Measurements from ENCODE around the gene EMILIN3.

DNA sequence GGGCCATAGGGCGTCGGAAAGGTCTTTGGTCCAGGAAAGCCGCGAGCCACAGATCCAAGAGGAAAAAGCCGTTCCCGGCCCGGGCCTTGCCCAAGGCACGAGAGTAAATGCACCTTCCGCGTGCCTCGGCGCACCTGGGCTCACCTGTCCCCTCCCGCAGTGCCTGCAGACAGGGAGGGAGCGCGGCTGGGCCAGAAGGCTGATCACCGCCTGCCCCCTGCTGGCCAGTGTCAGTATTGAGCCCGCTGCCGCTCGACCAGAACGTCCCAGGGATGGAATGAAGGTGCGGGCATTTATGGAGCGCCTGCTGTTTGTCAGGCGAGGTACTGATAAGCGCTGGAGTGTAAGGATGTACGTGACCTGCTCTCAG is 26.7 kb downstream of the EMILIN3 start:
- TF ChIP-seq, protein P1, sequence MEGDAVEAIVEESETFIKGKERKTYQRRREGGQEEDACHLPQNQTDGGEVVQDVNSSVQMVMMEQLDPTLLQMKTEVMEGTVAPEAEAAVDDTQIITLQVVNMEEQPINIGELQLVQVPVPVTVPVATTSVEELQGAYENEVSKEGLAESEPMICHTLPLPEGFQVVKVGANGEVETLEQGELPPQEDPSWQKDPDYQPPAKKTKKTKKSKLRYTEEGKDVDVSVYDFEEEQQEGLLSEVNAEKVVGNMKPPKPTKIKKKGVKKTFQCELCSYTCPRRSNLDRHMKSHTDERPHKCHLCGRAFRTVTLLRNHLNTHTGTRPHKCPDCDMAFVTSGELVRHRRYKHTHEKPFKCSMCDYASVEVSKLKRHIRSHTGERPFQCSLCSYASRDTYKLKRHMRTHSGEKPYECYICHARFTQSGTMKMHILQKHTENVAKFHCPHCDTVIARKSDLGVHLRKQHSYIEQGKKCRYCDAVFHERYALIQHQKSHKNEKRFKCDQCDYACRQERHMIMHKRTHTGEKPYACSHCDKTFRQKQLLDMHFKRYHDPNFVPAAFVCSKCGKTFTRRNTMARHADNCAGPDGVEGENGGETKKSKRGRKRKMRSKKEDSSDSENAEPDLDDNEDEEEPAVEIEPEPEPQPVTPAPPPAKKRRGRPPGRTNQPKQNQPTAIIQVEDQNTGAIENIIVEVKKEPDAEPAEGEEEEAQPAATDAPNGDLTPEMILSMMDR (IDR thresholded peaks at IDR 0.05; ENCODE audit: insufficient read depth, low read length): peak; percentile 87
- no peak for TF ChIP-seq SPI1 (IDR thresholded peaks at IDR 0.05; ENCODE audit: borderline replicate concordance, low read depth)
- no peak for TF ChIP-seq GABPA (IDR thresholded peaks at IDR 0.05; ENCODE audit: low read depth)
- no peak for TF ChIP-seq POLR2AphosphoS5 (IDR thresholded peaks at IDR 0.05; ENCODE audit: low read depth)
- TF ChIP-seq, protein P2, sequence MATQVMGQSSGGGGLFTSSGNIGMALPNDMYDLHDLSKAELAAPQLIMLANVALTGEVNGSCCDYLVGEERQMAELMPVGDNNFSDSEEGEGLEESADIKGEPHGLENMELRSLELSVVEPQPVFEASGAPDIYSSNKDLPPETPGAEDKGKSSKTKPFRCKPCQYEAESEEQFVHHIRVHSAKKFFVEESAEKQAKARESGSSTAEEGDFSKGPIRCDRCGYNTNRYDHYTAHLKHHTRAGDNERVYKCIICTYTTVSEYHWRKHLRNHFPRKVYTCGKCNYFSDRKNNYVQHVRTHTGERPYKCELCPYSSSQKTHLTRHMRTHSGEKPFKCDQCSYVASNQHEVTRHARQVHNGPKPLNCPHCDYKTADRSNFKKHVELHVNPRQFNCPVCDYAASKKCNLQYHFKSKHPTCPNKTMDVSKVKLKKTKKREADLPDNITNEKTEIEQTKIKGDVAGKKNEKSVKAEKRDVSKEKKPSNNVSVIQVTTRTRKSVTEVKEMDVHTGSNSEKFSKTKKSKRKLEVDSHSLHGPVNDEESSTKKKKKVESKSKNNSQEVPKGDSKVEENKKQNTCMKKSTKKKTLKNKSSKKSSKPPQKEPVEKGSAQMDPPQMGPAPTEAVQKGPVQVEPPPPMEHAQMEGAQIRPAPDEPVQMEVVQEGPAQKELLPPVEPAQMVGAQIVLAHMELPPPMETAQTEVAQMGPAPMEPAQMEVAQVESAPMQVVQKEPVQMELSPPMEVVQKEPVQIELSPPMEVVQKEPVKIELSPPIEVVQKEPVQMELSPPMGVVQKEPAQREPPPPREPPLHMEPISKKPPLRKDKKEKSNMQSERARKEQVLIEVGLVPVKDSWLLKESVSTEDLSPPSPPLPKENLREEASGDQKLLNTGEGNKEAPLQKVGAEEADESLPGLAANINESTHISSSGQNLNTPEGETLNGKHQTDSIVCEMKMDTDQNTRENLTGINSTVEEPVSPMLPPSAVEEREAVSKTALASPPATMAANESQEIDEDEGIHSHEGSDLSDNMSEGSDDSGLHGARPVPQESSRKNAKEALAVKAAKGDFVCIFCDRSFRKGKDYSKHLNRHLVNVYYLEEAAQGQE (IDR thresholded peaks at IDR 0.05; ENCODE audit: insufficient replicate concordance, low read depth): no peak
